Measurements from ENCODE around the gene NXPH3.
"Not testable (repeated sequence)": the region's sequence is repeated elsewhere in the genome, so short reads cannot be mapped to it uniquely, and the experiment has no call there.

The NXPH3 gene

DNA sequence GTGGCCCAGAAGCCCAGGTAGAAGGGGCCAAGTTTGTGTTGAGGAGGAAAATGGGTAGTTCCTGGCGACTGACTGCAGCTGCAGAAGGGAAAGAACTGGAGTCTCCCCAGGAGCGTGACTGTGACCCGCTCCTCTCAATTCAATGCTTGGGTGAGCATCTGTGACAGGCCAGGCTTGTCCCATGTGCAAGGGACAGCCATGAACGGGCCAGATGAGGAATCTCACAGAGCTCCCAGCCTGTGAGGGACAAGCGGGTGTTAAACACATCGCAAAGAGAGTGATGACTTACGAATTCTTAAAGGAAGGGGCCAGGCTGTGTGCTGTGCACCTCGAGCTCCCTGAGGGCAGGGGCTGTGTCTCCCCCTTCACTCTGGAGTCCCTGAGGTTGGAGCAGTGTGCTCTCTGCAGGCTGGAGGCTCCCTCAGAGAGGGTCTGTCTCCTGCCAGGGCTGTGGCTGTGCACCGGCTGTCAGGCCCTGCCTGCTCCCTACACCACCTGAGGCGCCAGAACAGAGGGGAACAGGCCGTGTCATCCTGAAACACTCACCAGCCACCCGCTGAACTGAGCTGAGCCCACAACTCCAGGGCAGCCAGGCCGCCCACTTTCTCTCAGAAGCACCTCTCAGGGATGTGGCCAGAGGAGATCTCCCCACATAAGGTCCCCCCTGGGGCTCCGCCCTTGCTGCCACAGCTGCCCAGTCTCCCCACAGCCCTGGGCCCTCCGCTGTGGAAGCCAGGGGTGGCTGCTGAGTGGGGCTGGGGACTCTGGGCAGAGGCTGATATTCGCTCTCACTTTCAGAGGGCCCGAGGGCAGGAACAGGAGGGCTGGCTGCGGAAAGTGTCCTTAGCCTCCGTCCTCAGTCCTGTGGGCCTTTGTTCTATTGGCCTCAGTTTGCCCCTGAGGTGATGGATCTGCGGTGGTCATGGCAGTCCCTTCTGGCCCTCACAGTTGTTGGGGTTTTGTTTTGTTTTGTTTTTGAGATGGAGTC is 25.7 kb upstream of the NXPH3 start:
- Histone ChIP-seq H3K4me1 (ENCODE audit: low read length) (no peaks in the 10 kb centered on the region), H3K27ac (ENCODE audit: low read length) (no peak overlapping the region), H3K79me2 (ENCODE audit: low read length) (no peaks in the 10 kb centered on the region), H3K27me3 (replicated peaks; ENCODE audit: insufficient read depth, low read length) (peaks cover 47% of the 10 kb centered on the region), H3K9me3 (replicated peaks; ENCODE audit: insufficient read depth, low read length) (no peaks in the 10 kb centered on the region), H2AFZ (ENCODE audit: low read length) (no peak overlapping the region), H4K20me1 (ENCODE audit: insufficient read depth, low read length) (no peaks in the 10 kb centered on the region), H3K9me2 (replicated peaks; ENCODE audit: insufficient read depth, low read length) (no peaks in the 10 kb centered on the region), H3F3A (ENCODE audit: insufficient read depth, low read length) (no peaks in the 10 kb centered on the region), H3K4me2 (ENCODE audit: low read depth, low read length) (no peak overlapping the region), H3K9ac (ENCODE audit: low read length) (no peak overlapping the region), H3K4me3 (ENCODE audit: low read length) (no peak overlapping the region), H3K36me3 (replicated peaks; ENCODE audit: insufficient read depth, low read length) (no peaks in the 10 kb centered on the region)
- TF ChIP-seq, protein P1, sequence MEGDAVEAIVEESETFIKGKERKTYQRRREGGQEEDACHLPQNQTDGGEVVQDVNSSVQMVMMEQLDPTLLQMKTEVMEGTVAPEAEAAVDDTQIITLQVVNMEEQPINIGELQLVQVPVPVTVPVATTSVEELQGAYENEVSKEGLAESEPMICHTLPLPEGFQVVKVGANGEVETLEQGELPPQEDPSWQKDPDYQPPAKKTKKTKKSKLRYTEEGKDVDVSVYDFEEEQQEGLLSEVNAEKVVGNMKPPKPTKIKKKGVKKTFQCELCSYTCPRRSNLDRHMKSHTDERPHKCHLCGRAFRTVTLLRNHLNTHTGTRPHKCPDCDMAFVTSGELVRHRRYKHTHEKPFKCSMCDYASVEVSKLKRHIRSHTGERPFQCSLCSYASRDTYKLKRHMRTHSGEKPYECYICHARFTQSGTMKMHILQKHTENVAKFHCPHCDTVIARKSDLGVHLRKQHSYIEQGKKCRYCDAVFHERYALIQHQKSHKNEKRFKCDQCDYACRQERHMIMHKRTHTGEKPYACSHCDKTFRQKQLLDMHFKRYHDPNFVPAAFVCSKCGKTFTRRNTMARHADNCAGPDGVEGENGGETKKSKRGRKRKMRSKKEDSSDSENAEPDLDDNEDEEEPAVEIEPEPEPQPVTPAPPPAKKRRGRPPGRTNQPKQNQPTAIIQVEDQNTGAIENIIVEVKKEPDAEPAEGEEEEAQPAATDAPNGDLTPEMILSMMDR (IDR thresholded peaks at IDR 0.05; ENCODE audit: low read length), result no peak
- TF ChIP-seq EZH2phosphoT487 (IDR thresholded peaks at IDR 0.05; ENCODE audit: low read length), result no peak
- no peak for TF ChIP-seq EZH2 (optimal IDR thresholded peaks at IDR 0.05; ENCODE audit: low read depth, low read length)
- DNase-seq, result no peak

DNA sequence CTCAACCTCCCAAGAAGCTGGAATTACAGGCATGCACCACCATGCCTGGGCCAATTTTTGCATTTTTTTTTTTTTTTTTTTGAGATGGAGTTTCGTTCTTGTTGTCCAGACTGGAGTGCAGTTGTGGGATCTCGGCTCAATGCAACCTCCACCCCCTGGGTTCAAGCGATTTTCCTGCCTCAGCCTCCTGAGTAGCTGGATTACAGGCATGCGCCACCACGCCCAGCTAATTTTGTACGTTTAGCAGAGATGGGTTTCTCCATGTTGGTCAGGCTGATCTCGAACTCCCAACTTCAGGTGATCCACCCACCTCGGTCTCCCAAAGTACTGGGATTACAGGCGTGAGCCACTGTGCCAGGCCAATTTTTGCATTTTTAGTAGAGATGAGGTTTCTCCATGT is 24.9 kb upstream of the NXPH3 start:
- not testable (repeated sequence) for H3K4me3 ChIP-seq (ENCODE audit: low read length); H3K36me3 ChIP-seq (replicated peaks; ENCODE audit: insufficient read depth, low read length); H3K27ac ChIP-seq (ENCODE audit: low read length); H3K9ac ChIP-seq (ENCODE audit: low read length); H3K79me2 ChIP-seq (ENCODE audit: low read length); DNase-seq; H4K20me1 ChIP-seq (ENCODE audit: insufficient read depth, low read length); H3K9me2 ChIP-seq (replicated peaks; ENCODE audit: insufficient read depth, low read length); H3K4me2 ChIP-seq (ENCODE audit: low read depth, low read length); H2AFZ ChIP-seq (ENCODE audit: low read length); H3K4me1 ChIP-seq (ENCODE audit: low read length); H3K9me3 ChIP-seq (replicated peaks; ENCODE audit: insufficient read depth, low read length); H3F3A ChIP-seq (ENCODE audit: insufficient read depth, low read length)
- H3K27me3 ChIP-seq (replicated peaks; ENCODE audit: insufficient read depth, low read length), result peaks cover 40% of the 10 kb centered on the region

DNA sequence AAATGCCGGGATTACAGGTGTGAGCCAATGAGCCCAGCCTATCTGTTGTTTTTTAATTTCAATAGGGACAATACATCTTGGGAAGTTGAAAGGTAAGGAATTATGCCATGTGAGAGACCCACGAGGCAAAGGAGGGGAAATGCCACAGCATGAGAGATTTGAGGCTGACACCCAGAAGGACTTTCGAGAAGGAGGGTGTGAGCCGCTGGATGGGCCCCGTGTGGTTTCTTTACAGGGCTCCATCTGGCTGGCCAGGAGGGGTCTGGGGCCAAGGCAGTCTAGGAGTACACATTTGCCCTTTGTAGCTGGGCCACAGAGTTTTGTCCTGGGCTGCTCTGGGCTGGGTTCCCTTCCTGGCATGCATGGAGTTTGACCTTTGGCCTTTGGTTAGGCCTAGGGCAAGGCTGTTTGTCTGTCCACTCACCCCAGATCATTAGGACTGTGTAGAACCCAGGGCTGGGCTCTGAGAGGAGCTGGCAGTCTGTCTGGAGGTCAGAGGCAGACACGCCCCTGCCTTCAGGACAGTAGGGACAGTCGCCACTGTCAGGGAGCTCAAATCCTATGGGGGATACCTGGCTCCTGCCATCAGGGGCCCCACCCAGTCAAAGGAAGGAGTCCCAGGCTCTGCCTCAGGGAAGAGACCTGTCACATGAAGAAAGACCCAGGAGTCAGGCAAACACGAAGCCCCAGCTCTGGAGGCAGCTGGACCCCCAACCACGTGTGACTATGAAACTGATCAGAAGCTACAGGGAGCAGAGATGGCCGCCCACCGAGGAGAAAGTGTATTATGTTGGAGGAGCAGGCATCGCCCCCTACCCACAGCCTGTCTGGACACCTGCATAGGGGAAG is 24.2 kb upstream of the NXPH3 start:
- Histone ChIP-seq H3K9me2 (replicated peaks; ENCODE audit: insufficient read depth, low read length) (no peaks in the 10 kb centered on the region), H3K4me1 (ENCODE audit: low read length) (no peaks in the 10 kb centered on the region), H2AFZ (ENCODE audit: low read length) (no peak overlapping the region), H3K27ac (ENCODE audit: low read length) (no peak overlapping the region), H3K36me3 (replicated peaks; ENCODE audit: insufficient read depth, low read length) (no peaks in the 10 kb centered on the region), H3K27me3 (replicated peaks; ENCODE audit: insufficient read depth, low read length) (peaks cover 33% of the 10 kb centered on the region), H3K9me3 (replicated peaks; ENCODE audit: insufficient read depth, low read length) (no peaks in the 10 kb centered on the region), H3K9ac (ENCODE audit: low read length) (no peak overlapping the region), H3K4me2 (ENCODE audit: low read depth, low read length) (no peak overlapping the region), H3F3A (ENCODE audit: insufficient read depth, low read length) (no peaks in the 10 kb centered on the region), H4K20me1 (ENCODE audit: insufficient read depth, low read length) (no peaks in the 10 kb centered on the region), H3K4me3 (ENCODE audit: low read length) (no peak overlapping the region), H3K79me2 (ENCODE audit: low read length) (no peaks in the 10 kb centered on the region)
- no peak for TF ChIP-seq EZH2 (optimal IDR thresholded peaks at IDR 0.05; ENCODE audit: low read depth, low read length)
- TF ChIP-seq, protein P1 (IDR thresholded peaks at IDR 0.05; ENCODE audit: low read length), result no peak
- no peak for TF ChIP-seq EZH2phosphoT487 (IDR thresholded peaks at IDR 0.05; ENCODE audit: low read length)
- DNase-seq, result no peak
